Right ventricle myocardium superior (tissue), 1 donor: ENCODE data around the gene TEKTIP1. TPM values are rescaled to one million over a fixed set of nuclear protein-coding genes. Genes with fewer than 3 reads are reported as not detected.
"Not testable (repeated sequence)": the region's sequence is repeated elsewhere in the genome, so short reads cannot be mapped to it uniquely, and the experiment has no call there.

Experiments used
- ATAC-seq: fragments of 200-7000 bp; cut with Tn5 transposase; one replicate; pipeline ENCODE4 v1.9.1; 2020; ENCODE audit warnings: mild to moderate bottlenecking; ENCODE audit not compliant: poor library complexity
- DNase-seq: peaks from one replicate; pipeline ENCODE4 v3.0.0-alpha.2; 2020
- intact Hi-C: fragments of 100-400 bp; cut with DNase I; formaldehyde crosslinking; loops from one replicate; pipeline ENCODE4 v1.11.2; 2022
- total RNA-seq: library from RNA; stranded (reverse); fragmentation: NEBNext Ultra II Directional; extraction: Animal tissue kit (Norgen Biotek cat#: 25700); gene quantifications from one replicate; pipeline ENCODE4 v1.2.1, GENCODE V29; 2021
- donor health status: DM: no; HTN: yes; CAD: no; lungs with severe emphysema.

TEKTIP1 gene
- total RNA-seq, 1 donor from 2014 or later, result 0.46 TPM

DNA sequence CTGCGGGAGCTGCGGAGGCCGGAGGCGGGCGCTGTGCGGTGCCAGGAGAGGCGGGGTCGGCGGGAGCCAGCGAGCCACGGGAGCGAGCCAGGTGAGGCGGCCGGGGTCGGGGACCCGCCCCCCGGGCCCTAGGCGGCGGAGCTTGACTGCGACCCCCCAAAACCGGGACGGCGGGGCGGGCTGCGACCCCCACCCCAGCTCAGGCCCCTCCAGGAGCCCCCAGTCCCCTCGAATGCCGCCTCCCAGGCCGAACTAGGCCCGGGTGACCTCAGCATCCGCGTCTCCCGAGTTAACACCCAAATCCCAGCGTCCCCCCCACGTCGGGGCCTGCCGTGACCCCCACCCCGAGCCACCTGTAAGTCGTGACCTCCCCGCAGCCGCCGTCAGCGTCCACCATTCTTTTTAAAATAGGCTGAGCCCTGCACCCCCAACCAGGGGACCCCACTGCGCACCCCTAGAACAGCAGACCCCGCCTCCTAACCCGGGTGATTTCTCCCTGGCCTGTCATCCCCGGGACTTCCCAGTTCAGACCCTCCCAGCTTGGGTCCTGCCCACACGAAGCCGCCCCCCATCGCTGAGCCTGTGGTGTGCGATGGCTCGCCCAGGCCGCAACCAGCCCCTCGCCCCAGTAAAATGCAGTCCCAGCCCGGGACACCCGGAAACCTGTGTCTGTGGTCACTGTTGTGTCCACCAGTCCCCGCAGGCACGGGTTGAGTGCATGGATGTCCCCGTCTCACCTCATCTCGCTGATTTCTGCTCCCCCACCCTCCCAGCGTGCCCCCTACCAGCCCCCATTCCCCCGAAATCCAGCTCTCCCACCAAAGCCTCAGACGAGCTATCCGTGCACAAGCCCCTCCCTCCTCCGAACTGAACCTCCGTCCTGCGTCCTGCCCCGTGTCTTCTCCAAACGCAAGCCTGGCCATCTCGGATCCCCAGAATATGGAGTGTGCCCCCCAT is 32.3 kb upstream of the TEKTIP1 start:
- intact Hi-C loops, result no loop called here
- peak; percentile 66 for DNase-seq
- ATAC-seq, result peak; percentile 5

DNA sequence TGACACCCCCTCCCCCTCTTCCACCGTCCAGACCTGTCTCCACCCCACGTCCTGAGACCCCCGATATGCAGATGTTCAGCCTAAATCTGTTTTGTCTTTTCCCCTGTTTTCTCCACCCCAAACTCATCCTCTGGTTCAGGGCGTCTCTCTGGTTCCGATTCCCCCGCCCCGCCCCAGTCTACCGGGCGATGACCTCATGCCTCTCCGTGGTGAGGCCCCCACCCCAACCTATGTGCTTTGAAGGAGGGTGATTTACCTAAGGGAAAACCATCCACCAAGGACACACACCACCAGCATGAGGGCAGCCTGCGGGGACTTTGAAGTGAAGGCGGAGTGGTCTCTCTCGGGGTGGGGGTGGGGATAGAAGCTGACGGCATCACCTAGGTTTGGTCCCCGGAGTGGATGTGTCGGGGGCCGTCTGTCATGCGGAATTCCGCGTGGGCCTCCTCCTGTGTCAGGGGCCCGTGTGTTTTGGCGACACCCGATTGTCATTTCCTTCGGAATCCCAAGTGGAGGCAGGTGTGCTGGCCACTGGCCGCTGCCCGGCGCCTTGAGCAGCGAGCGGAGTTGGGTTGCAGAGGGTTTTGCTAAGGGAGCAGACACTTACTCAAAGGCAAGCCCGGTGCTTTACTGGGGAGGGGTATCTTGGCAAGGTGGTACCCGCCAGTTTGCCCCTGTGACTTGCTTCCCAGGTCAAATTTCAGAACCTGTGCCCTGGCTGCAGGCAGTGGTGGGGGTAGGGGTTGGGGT is 31.4 kb upstream of the TEKTIP1 start:
- no peak for DNase-seq
- intact Hi-C loops, result no loop called here
- ATAC-seq, result no peak

DNA sequence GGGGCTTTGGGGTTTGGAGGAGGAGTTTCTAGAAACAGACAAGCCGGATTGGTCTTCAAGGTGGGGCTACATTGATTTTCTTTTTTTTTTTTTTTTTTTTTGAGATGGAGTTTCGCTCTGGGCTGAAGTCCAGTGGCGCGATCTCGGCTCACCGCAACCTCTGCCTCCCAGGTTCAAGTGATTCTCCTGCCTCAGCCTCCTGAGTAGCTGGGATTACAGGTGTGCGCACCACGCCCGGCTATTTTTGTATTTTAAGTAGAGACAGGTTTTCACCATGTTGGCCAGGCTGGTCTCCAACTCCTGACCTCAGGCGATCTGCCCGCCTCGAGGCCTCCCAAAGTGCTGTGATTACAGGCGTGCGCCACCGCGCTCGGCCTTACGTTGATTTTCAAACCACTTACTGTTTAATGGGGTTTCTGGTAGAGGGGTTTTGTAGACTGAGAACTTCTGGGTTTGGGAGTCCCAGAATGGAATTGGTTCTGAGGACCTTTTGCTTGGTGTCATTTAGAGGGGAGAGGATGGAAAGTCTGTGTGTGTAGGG is 30.8 kb upstream of the TEKTIP1 start:
- intact Hi-C loops, result not testable (repeated sequence)

DNA sequence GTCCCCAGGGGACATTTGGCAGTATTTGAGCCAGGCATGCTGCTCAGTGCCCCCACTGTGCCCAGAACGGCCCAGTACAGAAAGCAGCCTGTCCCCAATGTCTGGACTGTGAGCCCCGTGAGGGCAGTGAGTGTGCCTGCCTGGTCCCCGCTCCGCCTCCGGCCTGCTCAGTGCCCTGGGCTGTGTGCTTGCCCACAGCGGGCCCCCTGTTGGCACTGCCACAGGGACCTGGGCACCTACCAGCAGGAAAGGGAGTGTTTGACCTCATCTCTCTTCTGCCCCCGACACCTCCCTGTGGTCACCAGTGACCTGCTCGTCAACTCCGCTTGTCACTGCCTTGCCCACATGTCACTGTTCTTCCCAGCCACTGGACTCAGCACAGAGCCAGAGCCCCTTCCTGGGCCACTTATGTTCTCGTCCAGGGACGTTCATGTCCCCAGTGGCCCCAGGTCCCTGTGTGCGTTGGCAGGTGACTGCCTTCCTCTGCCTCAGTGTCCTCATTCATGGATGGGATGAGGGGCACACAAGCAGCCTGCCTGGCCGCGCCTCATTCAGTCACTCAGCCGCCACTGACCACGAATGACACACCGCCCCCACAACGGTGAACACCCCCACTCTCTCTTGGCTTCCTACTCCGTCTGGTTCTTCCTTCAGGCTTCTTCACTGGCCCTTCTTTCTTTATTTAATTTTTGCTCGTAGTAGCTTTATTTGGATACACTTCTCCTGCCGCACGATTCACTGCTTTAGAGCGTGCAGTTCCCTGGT is 30.0 kb upstream of the TEKTIP1 start:
- no peak for ATAC-seq
- intact Hi-C loops, result no loop called here
- DNase-seq, result no peak

More for the DNA sequence above, 30.8 kb upstream of the TEKTIP1 start:
- not testable (repeated sequence) for DNase-seq, ATAC-seq

DNA sequence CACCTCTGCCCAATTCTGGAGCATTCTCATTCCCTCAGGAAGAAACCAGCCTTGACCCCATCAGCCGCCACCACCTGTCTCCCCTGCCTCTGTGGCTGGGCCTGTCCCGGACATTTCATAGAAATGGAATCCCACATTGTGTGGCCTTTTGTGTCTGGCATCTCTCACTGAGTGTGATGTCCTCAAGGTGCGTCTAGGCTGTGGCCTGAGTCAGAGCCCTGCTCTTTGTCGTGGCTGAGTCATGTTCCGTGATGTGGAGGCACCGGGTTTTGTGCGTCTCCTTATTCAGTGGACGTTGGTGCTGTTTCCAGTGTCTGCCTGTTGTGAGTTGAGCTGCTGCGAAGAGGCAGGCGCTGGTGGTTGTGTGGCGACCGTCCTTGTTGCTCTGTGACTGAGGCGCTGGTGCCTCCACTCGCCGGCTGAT is 29.4 kb upstream of the TEKTIP1 start:
- DNase-seq, result no peak
- intact Hi-C loops, result no loop called here
- ATAC-seq, result no peak

DNA sequence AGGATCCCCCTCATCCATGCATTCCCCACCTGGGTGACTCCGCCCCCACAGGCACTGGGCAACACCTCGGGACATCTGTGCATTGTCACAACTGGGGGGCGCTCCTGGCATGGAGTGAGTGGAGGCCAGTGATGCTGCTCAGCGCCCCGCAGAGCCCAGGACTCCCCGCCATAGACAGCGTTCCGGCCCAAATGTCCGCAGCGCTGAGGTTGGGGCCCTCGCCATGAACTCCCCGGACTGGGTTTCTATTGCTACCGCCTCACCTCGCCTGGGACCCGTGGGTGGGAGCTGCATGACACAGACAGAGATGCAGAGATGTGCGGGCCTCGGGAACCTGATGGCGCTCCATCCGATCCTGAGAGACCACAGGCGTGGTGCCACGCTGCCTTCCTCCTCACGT is 28.2 kb upstream of the TEKTIP1 start:
- intact Hi-C loops, result no loop called here
- no peak for ATAC-seq
- no peak for DNase-seq

DNA sequence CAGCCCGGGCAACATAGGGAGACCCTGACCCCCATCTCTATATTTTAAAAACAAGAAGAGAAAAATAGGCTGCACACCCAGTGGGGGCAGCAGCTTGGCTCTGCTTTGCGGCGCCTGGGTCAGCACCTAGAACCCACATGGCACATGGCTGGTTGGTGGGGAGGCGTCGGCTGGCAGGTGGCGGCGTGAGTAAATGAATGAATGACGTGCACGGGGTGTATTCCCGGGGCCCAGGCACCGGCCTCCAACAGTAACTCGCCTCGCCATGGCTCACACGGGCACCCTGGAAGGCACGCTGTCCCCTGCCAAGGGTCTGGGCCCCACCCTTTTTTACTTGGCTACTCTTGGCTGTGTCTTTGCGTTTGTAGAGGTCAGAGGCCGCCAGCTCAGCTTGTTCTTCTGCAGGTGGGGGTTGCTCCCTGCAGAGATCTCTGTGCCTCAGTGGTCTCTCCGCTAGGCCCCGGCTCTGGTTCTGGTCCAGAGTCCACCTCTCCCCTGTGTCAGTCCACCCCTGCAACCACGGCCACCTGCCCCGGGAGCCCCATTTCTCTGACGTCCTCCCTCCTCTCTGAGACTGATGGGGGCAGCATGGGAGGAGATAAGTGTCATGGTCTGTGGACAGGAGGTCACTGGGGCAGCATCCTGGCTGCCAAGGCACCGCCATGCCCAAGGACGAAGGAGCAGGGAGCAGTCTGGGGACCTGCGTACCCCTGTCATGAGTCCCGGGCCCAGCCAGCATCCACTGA is 27.3 kb upstream of the TEKTIP1 start:
- DNase-seq (no peak), ATAC-seq (no peak)
- intact Hi-C loops, result no loop called here

DNA sequence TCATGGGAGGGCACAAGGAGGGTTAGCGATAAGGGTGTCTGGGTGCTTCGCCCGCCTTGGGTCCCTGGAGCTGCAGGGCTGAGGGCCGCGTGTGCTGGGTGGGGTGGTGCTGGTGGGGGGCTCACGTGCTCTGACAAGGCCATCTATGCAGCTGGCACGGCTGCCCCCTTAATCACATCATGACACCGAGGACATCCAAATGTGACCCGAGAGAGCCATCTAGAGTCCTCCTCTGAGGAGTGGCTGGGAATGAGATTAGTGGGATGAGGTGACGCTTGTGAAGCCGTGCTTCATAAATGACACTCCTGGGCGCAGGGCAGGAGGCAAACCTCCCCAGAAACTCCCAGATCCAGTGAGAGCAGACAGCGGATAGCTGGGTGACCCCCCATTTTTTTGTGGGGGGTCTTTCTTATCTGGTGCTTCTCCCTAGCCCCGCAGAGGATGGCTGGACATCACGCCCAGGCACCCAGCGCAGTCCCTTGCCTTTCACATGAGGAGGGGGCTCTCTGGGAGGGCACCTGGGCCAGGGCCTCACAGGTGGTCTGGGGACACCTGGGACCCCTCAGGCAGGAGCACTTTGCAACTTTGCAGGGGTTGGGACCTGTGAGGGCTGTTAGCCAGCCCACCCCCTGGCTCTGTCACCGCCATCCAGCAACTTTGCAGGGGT is 26.3 kb upstream of the TEKTIP1 start:
- intact Hi-C loops, result no loop called here
- ATAC-seq, result no peak

DNA sequence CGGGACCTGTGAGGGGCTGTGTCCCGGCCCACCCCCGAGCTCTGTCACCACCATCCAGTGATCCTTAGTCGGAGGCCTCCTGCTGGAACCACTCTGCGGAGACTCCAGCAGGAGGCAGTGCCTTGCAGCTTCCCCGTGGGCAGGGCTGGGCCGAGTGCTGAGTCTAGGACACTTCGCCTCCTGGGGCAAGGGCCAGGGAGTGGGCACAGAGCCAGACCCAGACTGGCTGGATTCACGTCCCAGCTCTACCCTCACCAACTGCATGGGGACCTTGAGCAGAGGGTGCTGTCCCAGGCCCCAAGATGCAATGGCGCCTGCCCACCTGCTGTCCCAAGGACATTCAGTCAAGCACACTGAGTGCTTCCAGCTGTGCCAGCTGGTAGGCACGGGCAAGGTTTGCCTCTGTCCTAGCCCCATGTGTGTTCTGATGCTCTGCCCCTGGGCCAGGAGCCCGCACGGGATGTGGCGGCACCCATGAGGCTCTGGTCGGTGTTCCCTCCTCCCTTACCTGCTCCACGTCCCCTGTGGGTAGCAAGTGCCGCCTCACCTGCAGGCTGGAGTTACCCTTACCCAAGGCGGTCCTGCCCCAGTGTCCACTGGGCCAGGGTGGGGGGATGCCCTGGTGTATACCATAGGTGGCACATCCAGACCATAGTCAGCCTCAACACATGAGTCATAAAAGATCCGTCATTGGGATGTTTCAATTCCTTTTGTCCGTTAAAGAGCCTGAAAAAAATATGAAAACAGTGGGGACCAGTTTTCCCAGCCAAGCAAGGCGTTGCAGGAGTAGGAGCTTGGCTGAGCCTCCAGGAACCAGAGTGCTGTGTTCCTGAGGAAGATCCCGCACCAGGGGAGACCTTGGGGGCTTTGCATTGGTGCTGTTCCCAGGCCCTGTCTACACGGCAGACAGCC is 25.5 kb upstream of the TEKTIP1 start:
- DNase-seq, result peak; percentile 71
- intact Hi-C loops, result no loop called here
- peak; percentile 56 for ATAC-seq

More for the DNA sequence above, 26.3 kb upstream of the TEKTIP1 start:
- no peak for DNase-seq

DNA sequence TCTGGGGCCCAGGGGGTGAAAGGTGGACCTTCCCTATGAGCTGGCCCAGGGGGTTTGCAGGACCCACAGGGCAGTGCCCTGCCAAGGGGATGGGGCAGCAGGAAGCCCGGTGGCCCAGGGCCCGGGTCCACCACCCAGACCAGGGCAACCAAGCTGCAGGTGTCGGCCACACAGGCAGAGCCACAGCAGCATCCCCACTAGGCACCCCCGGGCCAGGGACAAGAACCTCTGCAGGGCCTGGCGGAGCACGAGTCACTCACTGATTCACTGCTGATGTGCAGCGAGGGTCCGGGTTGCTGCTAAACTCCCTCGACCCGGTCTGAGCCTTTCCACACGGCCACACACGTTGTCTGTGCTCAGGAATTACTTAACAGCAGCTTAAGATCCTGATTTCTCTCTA is 24.0 kb upstream of the TEKTIP1 start:
- ATAC-seq (no peak), DNase-seq (no peak)
- intact Hi-C loops, result no loop called here

DNA sequence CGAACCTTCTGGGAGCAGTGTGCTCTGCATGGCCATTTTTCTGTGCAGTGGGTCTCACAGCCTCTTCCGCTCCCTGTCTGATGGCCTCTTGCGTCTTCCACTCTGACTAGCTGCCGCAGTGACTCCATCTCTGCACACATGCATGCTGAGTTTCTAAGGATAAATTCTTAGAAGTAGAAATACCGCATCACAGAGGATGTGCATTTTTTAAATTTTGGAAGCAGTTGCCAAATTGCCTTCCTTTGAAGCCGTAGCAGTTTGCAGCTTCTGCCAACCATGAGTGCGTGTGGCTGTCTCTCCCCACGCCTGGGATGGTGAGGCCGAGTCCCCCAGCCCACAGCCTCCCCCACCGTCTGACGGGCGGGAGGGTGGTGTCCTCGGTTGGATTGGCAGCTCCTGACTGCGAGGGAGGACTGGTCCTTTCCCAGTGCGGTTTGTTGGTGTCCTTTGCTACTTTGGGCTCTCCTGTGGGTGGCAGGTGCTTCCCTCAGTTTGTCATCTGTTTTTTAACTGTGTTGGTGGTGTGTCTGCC is 23.0 kb upstream of the TEKTIP1 start:
- ATAC-seq (no peak), DNase-seq (no peak)
- intact Hi-C loops, result no loop called here

DNA sequence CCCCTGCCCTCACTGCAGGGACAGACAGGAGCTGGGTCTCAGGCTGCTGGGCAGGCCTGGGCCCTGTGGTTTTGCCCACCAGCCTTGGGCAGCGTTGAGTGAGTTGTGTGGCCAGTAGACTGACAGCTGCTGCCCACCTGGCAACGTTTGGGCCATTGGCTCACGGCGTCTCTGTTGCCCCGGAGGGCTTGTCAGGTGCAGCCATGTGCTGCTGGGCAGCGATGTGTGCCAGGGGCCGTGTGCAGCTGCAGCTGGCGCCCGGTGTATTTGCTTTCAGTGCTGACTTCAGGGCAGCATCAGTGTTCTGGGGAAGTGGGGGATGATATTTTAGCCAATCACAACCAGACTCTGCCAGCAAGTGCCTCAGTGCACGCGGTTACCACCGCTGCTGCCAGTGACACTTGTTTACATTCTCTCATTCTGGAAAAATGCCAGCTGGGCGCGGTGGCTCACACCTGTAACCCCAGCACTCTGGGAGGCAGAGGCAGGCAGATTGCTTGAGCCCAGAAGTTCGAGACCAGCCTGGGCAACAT is 22.2 kb upstream of the TEKTIP1 start:
- intact Hi-C loops, result no loop called here
- DNase-seq, result no peak
- ATAC-seq, result no peak

DNA sequence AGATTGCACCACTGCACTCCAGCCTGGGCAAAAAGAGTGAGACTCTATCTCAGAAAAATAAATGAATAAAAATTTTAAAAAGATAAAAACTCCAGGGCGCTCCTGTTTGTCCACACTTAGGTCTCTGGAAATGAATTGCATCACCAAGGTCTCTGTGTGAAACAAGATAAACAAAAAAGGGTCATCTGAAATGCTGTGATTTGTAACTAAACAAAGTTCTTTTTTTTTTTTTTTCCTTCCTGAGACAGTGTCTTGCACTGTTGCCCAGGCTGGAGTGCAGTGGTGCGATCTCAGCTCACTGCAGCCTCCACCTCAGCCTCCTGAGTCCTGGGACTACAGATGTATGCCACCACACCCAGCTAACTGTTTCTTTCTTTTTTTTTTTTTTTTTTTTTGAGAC is 21.3 kb upstream of the TEKTIP1 start:
- intact Hi-C loops, result no loop called here
- no peak for ATAC-seq
- DNase-seq, result no peak

DNA sequence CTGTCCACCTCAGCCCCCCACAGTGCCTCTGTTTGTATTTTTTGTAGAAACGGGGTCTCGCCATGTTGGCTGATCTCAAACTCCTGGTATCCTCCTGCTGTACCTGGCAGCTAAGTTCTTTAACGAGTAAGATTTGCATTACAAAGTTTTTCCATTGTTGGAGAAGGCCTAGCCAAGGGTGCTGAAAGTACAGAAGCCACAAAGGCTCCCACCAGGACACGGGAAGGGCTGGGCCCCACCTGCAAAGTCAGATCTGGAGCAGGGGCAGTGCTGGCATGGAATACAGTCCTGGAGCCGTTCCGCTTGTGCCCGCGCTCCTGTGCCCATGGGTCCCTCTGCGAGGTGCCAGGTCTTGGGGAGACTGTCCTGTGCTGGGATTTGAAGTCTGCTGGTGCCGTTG is 20.7 kb upstream of the TEKTIP1 start:
- DNase-seq (no peak), ATAC-seq (no peak)
- intact Hi-C loops, result no loop called here

DNA sequence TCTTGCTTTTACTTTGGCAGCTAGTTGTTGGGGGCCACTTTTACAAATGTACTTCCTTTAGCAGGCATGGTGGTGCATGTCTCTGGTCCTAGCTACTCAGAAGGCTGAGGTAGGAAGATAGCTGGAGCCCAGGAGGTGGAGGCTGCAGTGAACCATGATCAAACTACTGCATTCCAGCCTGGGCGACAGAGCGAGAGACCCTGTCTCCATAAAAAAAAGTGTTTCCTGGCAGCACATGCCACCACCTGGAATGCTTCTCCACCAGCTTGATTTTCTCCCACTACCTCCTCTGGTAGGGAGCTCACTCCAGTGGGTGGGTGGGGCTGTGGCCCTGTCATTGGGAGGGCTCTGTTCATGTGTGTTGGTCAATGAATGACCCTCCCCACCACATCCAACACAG is 20.3 kb upstream of the TEKTIP1 start:
- intact Hi-C loops, result no loop called here
- ATAC-seq, result no peak
- no peak for DNase-seq

DNA sequence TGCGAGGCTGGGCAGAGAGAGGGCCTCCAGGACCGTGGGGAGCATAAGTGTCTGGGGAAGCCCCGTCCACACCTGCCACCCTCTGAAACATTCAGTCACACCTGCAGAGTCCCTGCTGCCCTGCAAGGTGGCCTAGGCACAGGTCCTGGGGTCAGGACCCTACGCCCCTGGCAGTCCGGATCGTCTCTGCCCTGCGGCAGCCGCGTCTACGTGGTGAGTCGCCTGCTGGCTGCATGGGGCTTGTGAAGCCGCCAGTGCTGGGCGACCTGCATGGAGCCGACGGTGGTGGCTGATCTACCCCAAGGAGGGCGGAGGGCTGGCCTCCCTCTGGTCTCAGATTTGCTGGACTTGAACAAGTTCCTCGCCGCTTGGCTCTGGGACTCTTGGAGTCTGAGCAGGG is 19.8 kb upstream of the TEKTIP1 start:
- DNase-seq (no peak), ATAC-seq (no peak)
- intact Hi-C loops, result no loop called here
